MM.1S (cell line): ENCODE measurements around the gene PANX1.

Source experiments
- DNase-seq: peaks from one replicate; pipeline ENCODE4 v3.0.0-alpha.2; 2015
- H2AFZ ChIP-seq: fragments of 300-600 bp; sonication (generic); 2 replicates; pipeline ENCODE4 v1.6.0; 2016; ENCODE audit warnings: antibody characterized with exemption, low read length
- H3F3A ChIP-seq: fragments of 300-600 bp; sonication (generic); 2 replicates; pipeline ENCODE4 v1.6.1; 2016; ENCODE audit warnings: mild to moderate bottlenecking, antibody characterized with exemption, low read length, moderate library complexity, mixed read lengths; ENCODE audit not compliant: insufficient read depth
- H3K27ac ChIP-seq: fragments of 300-600 bp; sonication (generic); 2 replicates; pipeline ENCODE4 v1.5.1; 2016; ENCODE audit warnings: mild to moderate bottlenecking, low read length
- H3K27me3 ChIP-seq: fragments of 300-600 bp; sonication (generic); replicated peaks from 2 replicates; pipeline ENCODE4 v1.6.0; 2016; ENCODE audit warnings: low read length; ENCODE audit not compliant: insufficient read depth
- H3K36me3 ChIP-seq: fragments of 300-600 bp; sonication (generic); replicated peaks from 2 replicates; pipeline ENCODE4 v1.6.1; 2016; ENCODE audit warnings: mild to moderate bottlenecking, low read length, mixed read lengths; ENCODE audit not compliant: insufficient read depth
- H3K4me1 ChIP-seq: fragments of 300-600 bp; sonication (generic); 2 replicates; pipeline ENCODE4 v1.6.1; 2016; ENCODE audit warnings: low read length, mixed read lengths
- H3K4me2 ChIP-seq: fragments of 300-600 bp; sonication (generic); 2 replicates; pipeline ENCODE4 v1.6.0; 2016; ENCODE audit warnings: low read depth, low read length
- H3K4me3 ChIP-seq: fragments of 300-600 bp; sonication (generic); 2 replicates; pipeline ENCODE4 v1.5.1; 2016; ENCODE audit warnings: low read length, mixed read lengths
- H3K79me2 ChIP-seq: fragments of 300-600 bp; sonication (generic); 2 replicates; pipeline ENCODE4 v1.6.1; 2016; ENCODE audit warnings: mixed run types, low read length, mixed read lengths
- H3K9ac ChIP-seq: fragments of 300-600 bp; sonication (generic); 2 replicates; pipeline ENCODE4 v1.6.1; 2016; ENCODE audit warnings: low read length, mixed read lengths
- H3K9me2 ChIP-seq: fragments of 300-600 bp; sonication (generic); replicated peaks from 2 replicates; pipeline ENCODE4 v1.6.1; 2016; ENCODE audit warnings: mild to moderate bottlenecking, low read length, mixed read lengths; ENCODE audit not compliant: insufficient read depth
- H3K9me3 ChIP-seq: fragments of 300-600 bp; sonication (generic); replicated peaks from 2 replicates; pipeline ENCODE4 v1.6.1; 2016; ENCODE audit warnings: mild to moderate bottlenecking, low read length, mixed read lengths; ENCODE audit not compliant: insufficient read depth
- H4K20me1 ChIP-seq: fragments of 300-600 bp; sonication (generic); 2 replicates; pipeline ENCODE4 v1.6.1; 2016; ENCODE audit warnings: mild to moderate bottlenecking, low read length, moderate library complexity, mixed read lengths; ENCODE audit not compliant: insufficient read depth
- CTCF ChIP-seq: fragments of 300-600 bp; sonication (generic); IDR thresholded peaks from 2 replicates; pipeline ENCODE4 v1.5.1; 2016; ENCODE audit warnings: antibody characterized with exemption, low read length, mixed read lengths
- EZH2 ChIP-seq: fragments of 300-600 bp; sonication (generic); optimal IDR thresholded peaks from 2 replicates; pipeline ENCODE3; 2017; ENCODE audit warnings: low read depth, mild to moderate bottlenecking, antibody characterized with exemption, low read length, mixed read lengths
- EZH2phosphoT487 ChIP-seq: fragments of 300-600 bp; sonication (generic); IDR thresholded peaks from 2 replicates; pipeline ENCODE4 v1.6.1; 2018; ENCODE audit warnings: antibody characterized with exemption, low read length

Gene PANX1

GRCh38 chr11:94128291-94128745 lies 323 bp upstream of the PANX1 start:
- H3F3A ChIP-seq, result peaks cover 16% of the 10 kb centered on the region
- TF ChIP-seq EZH2 (no peak), CTCF (no peak), EZH2phosphoT487 (no peak)
- peak overlapping the region; percentile 89 for H3K4me2 ChIP-seq
- H3K36me3 ChIP-seq, result no peaks in the 10 kb centered on the region
- peak overlapping the region; percentile 99 for H3K4me3 ChIP-seq
- peaks cover 40% of the 10 kb centered on the region for H3K79me2 ChIP-seq
- no peaks in the 10 kb centered on the region for H4K20me1 ChIP-seq
- H3K27ac ChIP-seq, result peak overlapping the region; percentile 92; the same call in 1 of the 2 replicates
- H3K9ac ChIP-seq, result peak overlapping the region; percentile 89
- peak overlapping the region; percentile 92 for H2AFZ ChIP-seq
- peaks cover 18% of the 10 kb centered on the region; the same call in 1 of the 2 replicates for H3K4me1 ChIP-seq
- H3K9me2 ChIP-seq, result no peaks in the 10 kb centered on the region
- no peaks in the 10 kb centered on the region for H3K9me3 ChIP-seq
- H3K27me3 ChIP-seq, result no peaks in the 10 kb centered on the region
- no peak for DNase-seq

GRCh38 chr11:94129512-94130297 lies 1.1 kb downstream of the PANX1 start:
- no peak for DNase-seq
- Histone ChIP-seq H3K27ac (peak overlapping the region; percentile 92; the same call in 1 of the 2 replicates), H3K4me3 (peak overlapping the region; percentile 99), H3K4me1 (peaks cover 20% of the 10 kb centered on the region), H2AFZ (peak overlapping the region; percentile 92), H3K9me3 (no peaks in the 10 kb centered on the region), H3F3A (peaks cover 16% of the 10 kb centered on the region), H4K20me1 (no peaks in the 10 kb centered on the region), H3K79me2 (peaks cover 54% of the 10 kb centered on the region), H3K4me2 (peak overlapping the region; percentile 89), H3K36me3 (no peaks in the 10 kb centered on the region), H3K9me2 (no peaks in the 10 kb centered on the region), H3K9ac (peak overlapping the region; percentile 89), H3K27me3 (no peaks in the 10 kb centered on the region)
- TF ChIP-seq CTCF (no peak), EZH2 (no peak), EZH2phosphoT487 (no peak)

- no peaks in the 10 kb centered on the region for H3K27me3 ChIP-seq
- peaks cover 16% of the 10 kb centered on the region for H3F3A ChIP-seq
- TF ChIP-seq EZH2phosphoT487 (no peak), CTCF (no peak), EZH2 (no peak)
- H3K27ac ChIP-seq, result no peak overlapping the region
- H3K4me2 ChIP-seq, result peak overlapping the region; percentile 89
- H2AFZ ChIP-seq, result no peak overlapping the region
- peaks cover 26% of the 10 kb centered on the region for H3K4me1 ChIP-seq
- DNase-seq, result no peak
- no peaks in the 10 kb centered on the region for H4K20me1 ChIP-seq
- H3K9me3 ChIP-seq, result no peaks in the 10 kb centered on the region
- H3K9ac ChIP-seq, result no peak overlapping the region
- H3K4me3 ChIP-seq, result no peak overlapping the region
- no peaks in the 10 kb centered on the region for H3K36me3 ChIP-seq
- H3K79me2 ChIP-seq, result peaks cover 61% of the 10 kb centered on the region
- H3K9me2 ChIP-seq, result no peaks in the 10 kb centered on the region
These were observed 1.8 kb downstream of the PANX1 start for GRCh38 chr11:94130298-94131046.
